Activated T-helper 1 cell treated with anti-CD3 and anti-CD28 coated beads, Interleukin-12 subunit alpha, Interleukin-12 subunit beta, Interleukin-2, Interleukin-4 antibody, amounts not matched to agents 30 ng/mL and 10 ng/mL and 1 ng/mL, durations not matched to agents 14 hours and 24 hours and 36 hours (primary cell): Measurements from ENCODE around the gene HIKESHI. TPM values are rescaled to one million over a fixed set of nuclear protein-coding genes. Genes with fewer than 3 reads are reported as not detected.
"Not testable (repeated sequence)": the region's sequence is repeated elsewhere in the genome, so short reads cannot be mapped to it uniquely, and the experiment has no call there.

ENCODE experiments used
- DNase-seq: peaks from one replicate; pipeline ENCODE4 v3.0.0; 2021; ENCODE audit warnings: low spot score
- H3K27ac Mint-ChIP-seq: one replicate; pipeline ENCODE4 v1.8.0; 2021; ENCODE audit warnings: mild to moderate bottlenecking, mixed read lengths
- H3K27me3 Mint-ChIP-seq: one replicate; pipeline ENCODE4 v1.8.0; 2022; ENCODE audit warnings: mild to moderate bottlenecking, moderate library complexity, mixed read lengths; ENCODE audit not compliant: insufficient read depth
- H3K36me3 Mint-ChIP-seq: one replicate; pipeline ENCODE4 v1.8.0; 2021; ENCODE audit warnings: low read depth, mixed read lengths
- H3K4me1 Mint-ChIP-seq: one replicate; pipeline ENCODE4 v1.8.0; 2021; ENCODE audit warnings: low read depth, mixed read lengths
- H3K4me3 Mint-ChIP-seq: one replicate; pipeline ENCODE4 v1.8.0; 2021; ENCODE audit warnings: mild to moderate bottlenecking, moderate library complexity, mixed read lengths
- H3K9me3 Mint-ChIP-seq: one replicate; pipeline ENCODE4 v1.8.0; 2021; ENCODE audit warnings: mixed read lengths
- intact Hi-C: fragments of 100-400 bp; cut with micrococcal nuclease; formaldehyde crosslinking; loops from one replicate; pipeline ENCODE4 v1.15.1; 2024
- total RNA-seq: library from RNA; stranded (reverse); gene quantifications from 2 replicates; pipeline ENCODE4 v1.2.3, GENCODE V29; 2022

HIKESHI gene
- total RNA-seq, 1 donor from 2014 or later: 56.4 TPM

- DNase-seq: no peak
- intact Hi-C loops: no loop called here
- Mint-ChIP-seq H3K27ac (no peak overlapping the region), H3K4me3 (no peak overlapping the region), H3K27me3 (no peaks in the 10 kb centered on the region), H3K9me3 (no peaks in the 10 kb centered on the region), H3K4me1 (peaks cover 72% of the 10 kb centered on the region), H3K36me3 (peaks cover 75% of the 10 kb centered on the region)
Measured at GRCh38 chr11:86275493-86276370, 26.3 kb upstream of the HIKESHI start.

- Mint-ChIP-seq H3K4me1 (peaks cover 73% of the 10 kb centered on the region), H3K27ac (no peak overlapping the region), H3K36me3 (peaks cover 77% of the 10 kb centered on the region), H3K9me3 (no peaks in the 10 kb centered on the region), H3K27me3 (no peaks in the 10 kb centered on the region), H3K4me3 (no peak overlapping the region)
- intact Hi-C loops: no loop called here
- DNase-seq: no peak
Measured at GRCh38 chr11:86277741-86278140, 24.3 kb upstream of the HIKESHI start.

GRCh38 chr11:86278226-86278625 lies 23.8 kb upstream of the HIKESHI start:
- Mint-ChIP-seq H3K27me3 (no peaks in the 10 kb centered on the region), H3K9me3 (no peaks in the 10 kb centered on the region), H3K4me1 (peaks cover 71% of the 10 kb centered on the region), H3K36me3 (peaks cover 73% of the 10 kb centered on the region), H3K4me3 (no peak overlapping the region), H3K27ac (no peak overlapping the region)
- DNase-seq: no peak
- intact Hi-C loops: no loop called here

- Mint-ChIP-seq H3K27ac (no peak overlapping the region), H3K36me3 (peaks cover 71% of the 10 kb centered on the region), H3K4me1 (peaks cover 70% of the 10 kb centered on the region), H3K4me3 (no peak overlapping the region), H3K9me3 (no peaks in the 10 kb centered on the region), H3K27me3 (no peaks in the 10 kb centered on the region)
- no peak for DNase-seq
- intact Hi-C loops: loop anchor here (10.0 kb wide), 1 partner anchor 615 kb away; the partner anchor contains the start of gene CREBZF
Measured at GRCh38 chr11:86279747-86280146, 22.3 kb upstream of the HIKESHI start.

GRCh38 chr11:86287468-86287796 lies 14.6 kb upstream of the HIKESHI start:
- Mint-ChIP-seq H3K27ac (peak overlapping the region; percentile 91), H3K4me1 (peaks cover 73% of the 10 kb centered on the region), H3K36me3 (peaks cover 38% of the 10 kb centered on the region), H3K4me3 (peak overlapping the region; percentile 66), H3K9me3 (no peaks in the 10 kb centered on the region), H3K27me3 (no peaks in the 10 kb centered on the region)
- intact Hi-C loops: loop anchor here (1.0 to 10.0 kb wide), 17 partner anchors 31 to 623 kb away; partner anchors contain the start of gene CREBZF
- no peak for DNase-seq

- peak overlapping the region; percentile 65 for H3K27ac Mint-ChIP-seq
- no peaks in the 10 kb centered on the region for H3K9me3 Mint-ChIP-seq
- DNase-seq: no peak
- intact Hi-C loops: loop anchor here (5.0 to 10.0 kb wide), 2 partner anchors 172 to 624 kb away; partner anchors contain the start of gene CREBZF
- no peaks in the 10 kb centered on the region for H3K27me3 Mint-ChIP-seq
- H3K4me1 Mint-ChIP-seq: peaks cover 74% of the 10 kb centered on the region
- peak overlapping the region; percentile 51 for H3K4me3 Mint-ChIP-seq
- peaks cover 33% of the 10 kb centered on the region for H3K36me3 Mint-ChIP-seq
Measured at GRCh38 chr11:86288776-86289507, 13.1 kb upstream of the HIKESHI start.

GRCh38 chr11:86289508-86290280 lies 12.3 kb upstream of the HIKESHI start:
- DNase-seq, H3K9me3 Mint-ChIP-seq, H3K27me3 Mint-ChIP-seq: not testable (repeated sequence)
- intact Hi-C loops: loop anchor here (5.0 to 10.0 kb wide), 3 partner anchors 128 to 625 kb away; partner anchors contain the start of gene CREBZF
- H3K4me1 Mint-ChIP-seq: peaks cover 70% of the 10 kb centered on the region
- H3K27ac Mint-ChIP-seq: peak overlapping the region; percentile 65
- H3K4me3 Mint-ChIP-seq: peak overlapping the region; percentile 51
- H3K36me3 Mint-ChIP-seq: peaks cover 28% of the 10 kb centered on the region

- H3K36me3 Mint-ChIP-seq: peaks cover 26% of the 10 kb centered on the region
- H3K4me1 Mint-ChIP-seq: peaks cover 61% of the 10 kb centered on the region
- peak; percentile 39 for DNase-seq
- intact Hi-C loops: loop anchor here (1.0 to 5.0 kb wide), 12 partner anchors 11 to 539 kb away; partner anchors contain the start of genes CCDC83, HIKESHI and PICALM
- no peaks in the 10 kb centered on the region for H3K27me3 Mint-ChIP-seq
- H3K4me3 Mint-ChIP-seq: peak overlapping the region; percentile 34
- H3K9me3 Mint-ChIP-seq: no peaks in the 10 kb centered on the region
- peak overlapping the region; percentile 82 for H3K27ac Mint-ChIP-seq
Measured at GRCh38 chr11:86291466-86292262, 10.4 kb upstream of the HIKESHI start.

- Mint-ChIP-seq H3K36me3 (peaks cover 23% of the 10 kb centered on the region), H3K4me1 (peaks cover 53% of the 10 kb centered on the region), H3K4me3 (peak overlapping the region; percentile 46), H3K27ac (peak overlapping the region; percentile 89), H3K27me3 (no peaks in the 10 kb centered on the region), H3K9me3 (no peaks in the 10 kb centered on the region)
- intact Hi-C loops: loop anchor here (1.0 to 5.0 kb wide), 13 partner anchors 9 to 540 kb away; partner anchors contain the start of genes CCDC83, HIKESHI and PICALM
- DNase-seq: peak; percentile 44
Measured at GRCh38 chr11:86292912-86293616, 9.0 kb upstream of the HIKESHI start.

GRCh38 chr11:86294026-86294425 lies 8.0 kb upstream of the HIKESHI start:
- no peak for DNase-seq
- Mint-ChIP-seq H3K4me1 (peaks cover 43% of the 10 kb centered on the region), H3K9me3 (no peaks in the 10 kb centered on the region), H3K36me3 (peaks cover 19% of the 10 kb centered on the region), H3K27ac (peak overlapping the region; percentile 36), H3K27me3 (no peaks in the 10 kb centered on the region), H3K4me3 (no peak overlapping the region)
- intact Hi-C loops: loop anchor here (5.0 kb wide), 1 partner anchor 123 kb away; no protein-coding TSS in a partner anchor

GRCh38 chr11:86301742-86302091 lies 323 bp upstream of the HIKESHI start:
- peak overlapping the region; percentile 97 for H3K27ac Mint-ChIP-seq
- H3K4me3 Mint-ChIP-seq: peak overlapping the region; percentile 100
- intact Hi-C loops: loop anchor here (1.0 to 2.0 kb wide), 6 partner anchors 9 to 517 kb away; partner anchors contain the start of gene CCDC83
- H3K9me3 Mint-ChIP-seq: no peaks in the 10 kb centered on the region
- H3K36me3 Mint-ChIP-seq: peaks cover 15% of the 10 kb centered on the region
- DNase-seq: no peak
- H3K4me1 Mint-ChIP-seq: peaks cover 28% of the 10 kb centered on the region
- H3K27me3 Mint-ChIP-seq: no peaks in the 10 kb centered on the region
